ENCODE data around the gene ALS2. TPM values are rescaled to one million over a fixed set of nuclear protein-coding genes. Genes with fewer than 3 reads are reported as not detected.

The ALS2 gene
- total RNA-seq, 2 donors from 2014 or later = 14.3 to 15.8 TPM

DNA sequence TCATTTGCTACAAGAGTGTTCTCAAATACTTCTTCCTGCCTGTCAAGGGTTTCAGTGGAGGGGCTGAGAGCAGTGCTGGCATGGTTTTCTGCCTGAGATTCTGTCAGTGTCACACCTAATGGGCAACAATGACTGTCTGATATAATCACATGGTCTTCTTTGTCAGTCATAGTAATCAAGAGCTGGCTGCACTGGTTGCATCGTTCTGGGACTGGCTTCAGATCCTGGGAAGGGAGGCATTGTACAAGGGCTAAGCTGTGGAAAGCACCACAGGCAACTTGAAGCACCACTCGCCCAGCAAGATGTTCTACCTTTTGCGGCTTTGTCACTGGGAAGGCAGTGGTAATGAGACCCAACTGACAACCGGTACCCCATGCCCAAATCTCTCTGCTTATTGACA, 19.6 kb downstream of the ALS2 start:
- ATAC-seq (replicated peaks in 1 of 2) (no peak), DNase-seq (no peak)
- Mint-ChIP-seq H3K27ac (no peak overlapping the region), H3K9me3 (no peaks in the 10 kb centered on the region), H3K4me1 (ENCODE audit: low read depth) (no peaks in the 10 kb centered on the region), H3K4me3 (no peak overlapping the region), H3K27me3 (ENCODE audit: low read depth) (no peaks in the 10 kb centered on the region), H3K36me3 (ENCODE audit: insufficient read depth in 2 of 2) (peaks cover 0 to 3% of the 10 kb centered on the region in 2 donors)

DNA sequence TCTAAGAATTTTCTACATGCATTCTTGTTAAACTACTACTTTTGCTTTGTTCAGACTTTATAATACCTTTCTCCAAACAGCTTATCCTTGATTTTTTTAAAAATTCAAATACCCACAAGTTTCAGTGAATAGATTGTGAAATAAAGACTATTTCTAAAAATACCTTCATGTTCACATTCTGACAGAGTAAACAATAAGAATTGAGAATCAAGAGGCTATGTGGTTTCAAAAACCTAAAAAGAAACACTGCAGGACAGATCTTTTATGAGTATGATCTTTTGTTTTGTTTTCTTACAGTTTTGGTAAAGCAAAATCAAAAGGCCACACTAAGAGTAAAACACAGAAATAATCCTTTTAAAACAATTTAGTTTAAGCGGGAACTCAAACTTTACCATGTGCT, 21.2 kb downstream of the ALS2 start:
- peaks cover 0 to 3% of the 10 kb centered on the region in 2 donors for H3K36me3 Mint-ChIP-seq (ENCODE audit: insufficient read depth in 2 of 2)
- no peak for DNase-seq
- no peak for ATAC-seq (replicated peaks in 1 of 2)
- H3K4me3 Mint-ChIP-seq = no peak overlapping the region
- H3K4me1 Mint-ChIP-seq (ENCODE audit: low read depth) = no peaks in the 10 kb centered on the region
- no peak overlapping the region for H3K27ac Mint-ChIP-seq
- no peaks in the 10 kb centered on the region for H3K27me3 Mint-ChIP-seq (ENCODE audit: low read depth)
- no peaks in the 10 kb centered on the region for H3K9me3 Mint-ChIP-seq

DNA sequence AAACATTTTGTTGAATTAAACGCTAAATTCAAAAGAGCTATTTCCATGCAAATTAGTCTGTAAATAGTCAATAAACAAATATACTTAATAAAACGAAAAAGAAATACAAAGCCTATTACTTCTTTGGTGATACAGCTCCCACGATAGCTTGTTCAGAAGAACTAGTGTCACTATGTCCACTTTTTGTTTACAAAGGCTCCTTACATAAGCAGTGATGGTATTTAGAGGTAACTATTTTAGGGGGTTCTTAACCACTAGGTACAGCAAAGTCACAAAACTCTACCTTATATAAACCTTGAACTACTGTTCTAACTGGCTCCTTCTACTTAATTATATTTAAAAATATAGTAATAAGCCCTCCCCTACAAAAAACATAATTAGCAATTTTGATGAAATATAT, 21.9 kb downstream of the ALS2 start:
- Mint-ChIP-seq H3K9me3 (no peaks in the 10 kb centered on the region), H3K36me3 (ENCODE audit: insufficient read depth in 2 of 2) (peaks cover 0 to 3% of the 10 kb centered on the region in 2 donors), H3K27me3 (ENCODE audit: low read depth) (no peaks in the 10 kb centered on the region), H3K4me1 (ENCODE audit: low read depth) (no peaks in the 10 kb centered on the region), H3K4me3 (no peak overlapping the region), H3K27ac (no peak overlapping the region)
- ATAC-seq (replicated peaks in 1 of 2) (no peak), DNase-seq (no peak)

DNA sequence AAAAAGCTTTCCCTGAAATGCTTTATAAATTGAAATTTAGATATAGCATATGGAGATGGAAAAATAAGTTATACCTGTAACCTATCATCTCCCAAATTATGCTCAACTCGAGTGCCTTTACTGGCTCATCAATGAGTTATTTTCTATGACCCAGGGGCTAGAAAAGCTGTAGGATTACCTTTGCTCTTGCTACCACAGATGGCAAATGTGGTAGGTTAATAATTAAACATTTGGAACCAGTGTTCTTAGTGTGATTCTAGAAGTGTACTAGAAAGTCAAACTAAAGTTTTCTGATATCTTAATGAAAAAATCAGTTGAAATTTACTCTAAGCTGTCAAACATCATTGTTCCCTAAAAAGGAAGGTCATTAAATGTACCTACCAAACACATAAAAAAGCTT, 22.5 kb downstream of the ALS2 start:
- H3K4me1 Mint-ChIP-seq (ENCODE audit: low read depth) = no peaks in the 10 kb centered on the region
- no peak overlapping the region for H3K4me3 Mint-ChIP-seq

DNA sequence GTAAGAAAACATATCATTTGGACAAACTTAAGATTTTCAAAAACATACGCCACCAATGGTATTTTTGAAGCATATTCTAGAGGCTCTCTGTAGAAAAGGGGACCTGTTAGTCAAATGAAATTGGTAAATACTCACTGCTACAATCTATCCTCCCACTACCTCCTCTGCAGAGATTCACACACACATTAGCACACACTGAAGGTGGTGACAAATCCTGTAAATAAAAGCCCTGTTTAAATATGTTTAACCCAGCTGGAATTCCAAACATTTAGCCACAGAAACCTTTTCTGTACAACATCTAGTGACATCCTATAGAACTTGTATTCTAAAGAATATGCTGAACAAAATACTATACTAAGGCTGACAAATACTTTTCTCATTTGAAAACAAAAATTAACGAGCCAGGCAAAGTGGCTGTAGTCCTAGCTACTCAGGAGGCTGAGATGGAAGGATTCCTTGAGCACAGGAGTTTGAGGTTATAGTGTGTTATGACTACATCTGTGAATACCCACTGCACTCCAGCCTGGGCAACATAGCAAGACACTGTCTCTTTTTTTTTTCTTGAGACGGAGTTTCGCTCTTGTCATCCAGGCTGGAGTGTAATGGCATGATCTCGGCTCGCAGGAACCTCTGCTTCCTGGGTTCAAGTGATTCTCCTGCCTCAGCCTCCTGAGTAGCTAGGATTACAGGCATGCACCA, 25.9 kb downstream of the ALS2 start:
- H3K27me3 Mint-ChIP-seq (ENCODE audit: low read depth) = no peaks in the 10 kb centered on the region
- H3K4me1 Mint-ChIP-seq (ENCODE audit: low read depth) = no peaks in the 10 kb centered on the region
- H3K4me3 Mint-ChIP-seq = no peak overlapping the region
- DNase-seq = no peak
- no peak for ATAC-seq (replicated peaks in 1 of 2)
- H3K9me3 Mint-ChIP-seq = no peaks in the 10 kb centered on the region
- no peaks in the 10 kb centered on the region for H3K36me3 Mint-ChIP-seq (ENCODE audit: insufficient read depth in 2 of 2)
- no peak overlapping the region for H3K27ac Mint-ChIP-seq

More for the DNA sequence above, 22.5 kb downstream of the ALS2 start:
- peaks cover 0 to 3% of the 10 kb centered on the region in 2 donors for H3K36me3 Mint-ChIP-seq (ENCODE audit: insufficient read depth in 2 of 2)
- ATAC-seq (replicated peaks in 1 of 2) = no peak
- no peak overlapping the region for H3K27ac Mint-ChIP-seq
- no peak for DNase-seq
- no peaks in the 10 kb centered on the region for H3K9me3 Mint-ChIP-seq
- no peaks in the 10 kb centered on the region for H3K27me3 Mint-ChIP-seq (ENCODE audit: low read depth)

DNA sequence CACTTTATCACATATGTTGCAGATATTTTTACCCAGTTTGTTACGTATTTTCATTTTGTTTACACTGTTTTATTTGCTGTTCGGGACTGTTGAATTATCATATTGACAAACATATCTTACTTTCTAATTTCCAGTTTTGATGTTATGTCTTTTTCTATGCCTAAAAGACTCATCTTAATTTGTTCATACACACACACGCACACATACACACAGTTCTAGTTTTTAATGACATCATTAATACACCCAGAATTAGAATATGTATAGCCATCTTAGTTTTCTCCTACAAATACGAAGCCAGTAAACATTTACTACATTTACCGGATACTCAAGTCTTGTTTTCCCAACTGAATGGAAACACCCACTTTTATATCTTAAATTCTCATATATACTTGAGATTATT, 29.2 kb downstream of the ALS2 start:
- no peak overlapping the region for H3K27ac Mint-ChIP-seq
- no peak overlapping the region for H3K4me3 Mint-ChIP-seq
- no peak for ATAC-seq (replicated peaks in 1 of 2)
- no peaks in the 10 kb centered on the region for H3K4me1 Mint-ChIP-seq (ENCODE audit: low read depth)
- no peaks in the 10 kb centered on the region for H3K27me3 Mint-ChIP-seq (ENCODE audit: low read depth)
- H3K36me3 Mint-ChIP-seq (ENCODE audit: insufficient read depth in 2 of 2) = no peaks in the 10 kb centered on the region
- DNase-seq = no peak
- no peaks in the 10 kb centered on the region for H3K9me3 Mint-ChIP-seq

DNA sequence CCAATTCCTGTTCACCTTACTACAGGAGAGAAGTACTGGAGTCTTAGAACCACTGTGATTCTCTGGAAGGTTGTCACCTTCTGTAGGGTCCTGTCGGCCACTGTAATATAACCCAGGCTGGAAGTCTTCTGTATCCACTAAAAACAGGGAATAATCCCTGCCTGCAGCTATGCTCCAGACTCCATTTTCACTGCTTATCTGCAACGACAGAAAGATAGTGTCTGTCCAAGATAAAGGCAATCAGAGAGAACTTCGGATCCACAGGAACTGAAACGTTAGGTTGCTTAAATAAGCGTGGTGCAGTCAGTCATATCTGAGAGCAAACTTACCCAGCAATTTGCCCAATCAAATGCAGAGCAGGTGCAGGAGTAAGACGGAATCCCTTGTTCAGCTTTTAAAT, 34.2 kb downstream of the ALS2 start:
- H3K27me3 Mint-ChIP-seq (ENCODE audit: low read depth) = no peaks in the 10 kb centered on the region
- H3K4me3 Mint-ChIP-seq = no peak overlapping the region
- peaks cover 1 to 2% of the 10 kb centered on the region in 2 donors for H3K36me3 Mint-ChIP-seq (ENCODE audit: insufficient read depth in 2 of 2)
- H3K9me3 Mint-ChIP-seq = no peaks in the 10 kb centered on the region
- no peaks in the 10 kb centered on the region for H3K4me1 Mint-ChIP-seq (ENCODE audit: low read depth)
- DNase-seq (no peak), ATAC-seq (replicated peaks in 1 of 2) (no peak)
- H3K27ac Mint-ChIP-seq = no peak overlapping the region

DNA sequence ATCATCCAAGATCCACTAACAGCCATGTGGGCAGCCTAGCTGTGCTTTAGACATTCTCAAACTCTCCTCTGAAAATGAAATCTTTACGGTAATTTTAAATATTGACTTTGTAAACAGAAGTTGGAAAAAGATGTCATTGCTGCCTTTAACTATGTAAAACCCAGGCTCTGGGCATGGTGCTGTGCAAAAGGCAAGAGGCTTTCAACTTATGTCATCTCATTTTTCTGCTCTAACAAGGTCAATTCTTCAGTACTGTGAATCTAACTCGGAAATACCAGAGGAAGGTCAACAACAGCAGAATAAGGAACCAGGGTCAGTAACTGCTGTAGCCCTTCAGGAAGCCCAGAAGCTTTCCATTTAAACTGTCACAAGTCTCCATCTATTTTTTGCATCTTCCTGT, 45.2 kb downstream of the ALS2 start:
- peaks cover 0 to 4% of the 10 kb centered on the region in 2 donors for H3K9me3 Mint-ChIP-seq
- H3K36me3 Mint-ChIP-seq (ENCODE audit: insufficient read depth in 2 of 2) = peaks cover 0 to 13% of the 10 kb centered on the region in 2 donors
- H3K4me1 Mint-ChIP-seq (ENCODE audit: low read depth) = peaks cover 13% of the 10 kb centered on the region
- no peaks in the 10 kb centered on the region for H3K27me3 Mint-ChIP-seq (ENCODE audit: low read depth)
- ATAC-seq (replicated peaks in 1 of 2) = no peak
- H3K4me3 Mint-ChIP-seq = no peak overlapping the region
- no peak for DNase-seq
- no peak overlapping the region for H3K27ac Mint-ChIP-seq

DNA sequence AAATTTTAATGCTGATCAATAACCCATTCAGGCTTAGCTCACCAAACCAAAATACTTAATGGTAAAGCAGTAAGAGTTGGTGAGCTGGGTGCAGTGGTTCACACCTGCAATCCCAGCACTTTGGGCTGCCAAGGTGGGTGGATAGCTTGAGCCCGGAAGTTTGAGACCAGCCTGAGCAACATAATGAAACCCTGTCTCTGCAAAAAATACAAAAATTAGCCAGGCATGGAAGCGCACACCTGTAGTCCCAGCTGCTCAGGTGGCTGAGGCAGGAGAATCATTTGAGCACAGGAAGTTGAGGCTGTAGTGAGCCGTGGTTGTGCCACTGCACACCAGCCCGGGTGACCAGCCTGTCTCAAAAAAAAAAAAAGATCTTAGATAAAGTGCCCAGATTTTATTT, 46.6 kb downstream of the ALS2 start:
- ATAC-seq (replicated peaks in 1 of 2) = no peak
- H3K36me3 Mint-ChIP-seq (ENCODE audit: insufficient read depth in 2 of 2) = peaks cover 0 to 13% of the 10 kb centered on the region in 2 donors
- no peak overlapping the region for H3K4me3 Mint-ChIP-seq
- peaks cover 0 to 4% of the 10 kb centered on the region in 2 donors for H3K9me3 Mint-ChIP-seq
- no peaks in the 10 kb centered on the region for H3K27me3 Mint-ChIP-seq (ENCODE audit: low read depth)
- DNase-seq = no peak
- no peak overlapping the region for H3K27ac Mint-ChIP-seq
- peaks cover 13% of the 10 kb centered on the region for H3K4me1 Mint-ChIP-seq (ENCODE audit: low read depth)

DNA sequence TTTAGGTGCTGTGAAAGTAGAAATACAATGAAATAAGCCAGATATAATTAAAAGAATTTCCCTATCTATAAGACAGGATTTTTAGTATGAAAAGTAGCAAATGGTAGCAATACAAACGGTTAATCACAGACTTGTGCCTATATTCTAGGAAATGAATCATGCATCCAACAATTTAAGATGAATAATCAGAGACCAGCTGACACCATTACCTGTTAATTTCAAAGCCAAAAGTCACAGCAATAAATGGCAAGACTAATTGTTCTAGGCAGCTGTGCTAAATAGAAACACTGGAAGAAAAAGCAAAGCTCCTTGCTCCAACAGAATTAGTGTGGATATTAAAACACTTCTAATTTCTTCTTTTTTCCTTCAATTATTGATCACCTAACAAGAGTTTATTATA, 47.2 kb downstream of the ALS2 start:
- ATAC-seq (replicated peaks in 1 of 2) (no peak), DNase-seq (no peak)
- no peak overlapping the region for H3K4me3 Mint-ChIP-seq
- H3K36me3 Mint-ChIP-seq (ENCODE audit: insufficient read depth in 2 of 2) = peaks cover 0 to 13% of the 10 kb centered on the region in 2 donors
- no peaks in the 10 kb centered on the region for H3K27me3 Mint-ChIP-seq (ENCODE audit: low read depth)
- H3K4me1 Mint-ChIP-seq (ENCODE audit: low read depth) = peaks cover 13% of the 10 kb centered on the region
- no peak overlapping the region for H3K27ac Mint-ChIP-seq
- H3K9me3 Mint-ChIP-seq = peaks cover 0 to 4% of the 10 kb centered on the region in 2 donors

DNA sequence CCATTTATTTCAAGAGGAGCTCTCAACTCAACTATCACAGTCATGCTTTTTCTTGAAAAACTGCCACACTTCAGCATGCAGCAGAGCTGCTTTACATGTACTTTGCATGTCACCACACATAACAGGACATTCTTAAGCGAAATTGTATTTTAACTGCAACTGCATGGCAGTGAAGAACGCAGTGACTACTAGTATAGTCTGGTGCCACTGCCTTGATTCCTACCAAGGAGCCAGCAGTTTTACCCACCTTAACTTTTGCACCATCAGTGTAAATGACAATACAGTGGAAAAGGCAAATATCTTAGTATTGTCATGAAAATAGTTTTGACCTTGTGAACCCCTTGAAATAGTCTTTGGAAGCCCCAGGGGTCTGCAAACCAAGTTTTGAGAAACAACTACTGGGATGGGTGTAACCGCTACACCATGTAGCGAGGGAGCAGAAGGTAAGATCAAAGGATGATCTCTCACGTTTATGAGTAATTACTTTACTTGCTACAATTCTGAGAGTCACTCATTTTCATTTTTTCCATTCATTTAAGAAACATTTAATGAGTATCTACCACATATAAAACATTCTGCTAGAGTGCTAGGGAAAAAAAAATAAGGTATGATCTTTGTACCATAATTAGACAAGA, 50.0 kb downstream of the ALS2 start:
- DNase-seq (peak; percentile 5 to 21), ATAC-seq (replicated peaks in 1 of 2) (peak; percentile 92 to 94)
- H3K4me3 Mint-ChIP-seq = peak overlapping the region in 1 of 2 donors; percentile 37
- H3K9me3 Mint-ChIP-seq = peaks cover 0 to 3% of the 10 kb centered on the region in 2 donors
- peak overlapping the region; percentile 65 for H3K27ac Mint-ChIP-seq
- peaks cover 0 to 7% of the 10 kb centered on the region in 2 donors for H3K36me3 Mint-ChIP-seq (ENCODE audit: insufficient read depth in 2 of 2)
- no peaks in the 10 kb centered on the region for H3K27me3 Mint-ChIP-seq (ENCODE audit: low read depth)
- peaks cover 13% of the 10 kb centered on the region for H3K4me1 Mint-ChIP-seq (ENCODE audit: low read depth)

DNA sequence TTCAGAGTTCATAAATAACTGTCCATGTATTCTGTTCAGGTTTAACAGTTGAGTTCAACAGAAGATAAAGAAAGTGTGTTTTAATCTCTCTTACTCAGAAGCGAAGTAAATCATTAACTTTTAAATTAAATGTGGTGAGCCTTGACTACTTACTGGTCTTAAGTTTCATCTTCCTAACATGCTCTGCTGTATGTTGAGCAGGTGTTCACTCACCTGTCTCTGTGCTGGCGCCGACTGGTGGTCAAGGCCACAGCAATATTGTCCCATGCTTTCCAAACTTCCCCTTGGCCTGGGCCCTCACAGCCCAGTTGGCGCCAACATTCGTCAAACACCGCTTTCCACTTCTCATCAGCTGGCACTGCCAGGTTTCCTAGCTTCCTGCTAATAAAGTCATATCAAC, 65.3 kb downstream of the ALS2 start:
- no peak overlapping the region for H3K4me3 Mint-ChIP-seq
- no peak for ATAC-seq (replicated peaks in 1 of 2)
- no peak for DNase-seq
- H3K36me3 Mint-ChIP-seq (ENCODE audit: insufficient read depth in 2 of 2) = peaks cover 2 to 16% of the 10 kb centered on the region in 2 donors
- H3K9me3 Mint-ChIP-seq = peaks cover 0 to 2% of the 10 kb centered on the region in 2 donors
- no peak overlapping the region for H3K27ac Mint-ChIP-seq
- H3K27me3 Mint-ChIP-seq (ENCODE audit: low read depth) = no peaks in the 10 kb centered on the region
- no peaks in the 10 kb centered on the region for H3K4me1 Mint-ChIP-seq (ENCODE audit: low read depth)

DNA sequence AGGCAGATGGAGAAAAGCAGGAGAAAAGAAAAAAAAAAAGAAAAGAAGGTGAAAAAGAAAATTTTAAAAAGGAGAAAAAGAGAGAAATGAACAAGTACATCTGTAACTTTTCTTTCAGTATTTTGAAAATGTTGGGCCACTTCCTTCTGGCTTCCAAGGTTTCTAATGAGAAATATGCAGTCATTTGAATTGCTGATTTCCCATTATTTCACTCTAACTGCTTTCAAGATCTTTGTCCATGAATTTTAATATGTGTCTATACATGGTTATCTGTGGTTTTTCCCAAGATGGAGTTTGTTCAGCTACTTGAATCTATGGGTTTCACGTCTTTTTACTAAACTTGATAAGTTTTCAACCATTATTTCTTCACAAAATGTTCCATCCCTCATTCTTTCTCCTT, 68.0 kb downstream of the ALS2 start:
- Mint-ChIP-seq H3K9me3 (no peaks in the 10 kb centered on the region), H3K4me1 (ENCODE audit: low read depth) (no peaks in the 10 kb centered on the region), H3K36me3 (ENCODE audit: insufficient read depth in 2 of 2) (peaks cover 0 to 4% of the 10 kb centered on the region in 2 donors), H3K4me3 (no peak overlapping the region), H3K27ac (no peak overlapping the region), H3K27me3 (ENCODE audit: low read depth) (no peaks in the 10 kb centered on the region)
- ATAC-seq (replicated peaks in 1 of 2) (no peak), DNase-seq (no peak)

DNA sequence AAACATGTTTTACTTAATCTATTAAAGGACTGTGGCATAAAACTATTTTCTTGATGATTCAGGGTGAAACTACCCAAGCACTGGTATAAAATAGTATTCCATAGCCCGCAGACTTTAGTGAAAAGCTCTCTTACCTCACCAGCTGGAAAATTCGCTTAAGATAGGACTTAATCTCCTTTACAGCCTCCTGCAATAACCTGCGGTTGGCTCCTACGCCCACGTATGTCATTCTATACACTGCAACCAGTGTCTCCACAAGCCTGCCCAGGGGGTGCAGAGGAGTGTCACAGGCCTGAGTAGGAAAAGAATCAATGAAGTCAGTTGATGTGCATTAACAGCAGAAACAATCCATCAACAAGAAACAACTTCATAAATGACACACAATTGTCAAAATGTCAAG, 71.0 kb downstream of the ALS2 start:
- Mint-ChIP-seq H3K36me3 (ENCODE audit: insufficient read depth in 2 of 2) (peaks cover 0 to 4% of the 10 kb centered on the region in 2 donors), H3K27ac (no peak overlapping the region)

More for the DNA sequence above, 71.0 kb downstream of the ALS2 start:
- DNase-seq (no peak), ATAC-seq (replicated peaks in 1 of 2) (no peak)
- no peaks in the 10 kb centered on the region for H3K9me3 Mint-ChIP-seq
- no peak overlapping the region for H3K4me3 Mint-ChIP-seq
- H3K4me1 Mint-ChIP-seq (ENCODE audit: low read depth) = no peaks in the 10 kb centered on the region
- no peaks in the 10 kb centered on the region for H3K27me3 Mint-ChIP-seq (ENCODE audit: low read depth)
